Body of pancreas (tissue), 4 donors: ENCODE measurements around the gene PPIAL4G.
"Not testable (repeated sequence)": the region's sequence is repeated elsewhere in the genome, so short reads cannot be mapped to it uniquely, and the experiment has no call there.

Source experiments
- CTCF ChIP-seq, 7 experiments: fragments of 450-650 bp in 4 of 7; fragments of 200-600 bp in 3 of 7; sonication (generic) in 3 of 7; IDR thresholded peaks; one replicate each; pipeline ENCODE4 v1.5.1; 2016 to 2019; ENCODE audit warnings: antibody characterized with exemption in 7 of 7
- POLR2A ChIP-seq, 3 donors: fragments of 450-650 bp; IDR thresholded peaks; one replicate each; pipeline ENCODE4 v1.6.1; 2016; ENCODE audit warnings: antibody characterized with exemption in 3 of 3, mild to moderate bottlenecking in 2 of 3

- TF ChIP-seq CTCF, POLR2A (IDR thresholded peaks at IDR 0.05): not testable (repeated sequence)
Measured at GRCh38 chr1:148483029-148483428, at the start of gene PPIAL4G.
